Measurements from ENCODE around the gene RARA.
"Not testable (repeated sequence)": the region's sequence is repeated elsewhere in the genome, so short reads cannot be mapped to it uniquely, and the experiment has no call there.

Gene RARA

GRCh38 chr17:40374821-40375498 is 66.0 kb downstream of the RARA start:
- no peak for DNase-seq (ENCODE audit: low read depth, low spot score)

- DNase-seq (ENCODE audit: low read depth, low spot score): not testable (repeated sequence)
Observed at GRCh38 chr17:40375786-40376185, 66.8 kb downstream of the RARA start.

DNA sequence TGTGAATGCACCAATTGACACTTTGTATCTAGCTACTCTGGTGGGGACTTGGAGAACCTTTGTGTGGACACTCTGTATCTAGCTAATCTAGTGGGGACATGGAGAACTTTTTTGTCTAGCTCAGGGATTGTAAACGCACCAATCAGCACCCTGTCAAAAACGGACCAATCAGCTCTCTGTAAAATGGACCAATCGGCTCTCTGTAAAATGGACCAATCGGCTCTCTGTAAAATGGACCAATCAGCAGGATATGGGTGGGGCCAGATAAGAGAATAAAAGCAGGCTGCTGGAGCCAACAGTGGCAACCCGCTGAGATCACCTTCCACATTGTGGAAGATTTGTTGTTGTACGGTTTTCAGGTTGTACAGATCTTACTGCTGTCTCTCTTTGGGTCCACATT is 67.6 kb downstream of the RARA start:
- not testable (repeated sequence) for DNase-seq (ENCODE audit: low read depth, low spot score)

DNA sequence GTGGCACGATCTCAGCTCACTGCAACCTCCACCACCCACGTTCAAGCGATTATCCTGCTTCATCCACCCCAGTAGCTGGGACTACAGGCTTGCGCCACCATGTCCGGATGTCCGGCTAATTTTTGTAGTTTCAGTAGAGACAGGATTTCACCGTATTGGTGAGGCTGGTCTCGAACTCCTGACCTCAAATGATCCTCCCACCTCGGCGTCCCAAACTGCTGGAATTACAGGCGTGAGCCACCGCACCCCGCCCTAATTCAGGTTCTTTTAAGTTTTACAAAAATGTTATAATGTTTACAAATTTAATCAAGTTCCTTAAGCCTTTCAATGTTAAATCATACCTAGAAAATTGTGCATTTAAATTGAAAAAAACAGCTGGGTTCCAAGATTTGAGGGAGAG is 68.9 kb downstream of the RARA start:
- DNase-seq (ENCODE audit: low read depth, low spot score): no peak

- DNase-seq (ENCODE audit: low read depth, low spot score): no peak
Observed at GRCh38 chr17:40378966-40379365, 70.0 kb downstream of the RARA start.

- DNase-seq (ENCODE audit: low read depth, low spot score): no peak
Observed at GRCh38 chr17:40382251-40382650, 73.3 kb downstream of the RARA start.

DNA sequence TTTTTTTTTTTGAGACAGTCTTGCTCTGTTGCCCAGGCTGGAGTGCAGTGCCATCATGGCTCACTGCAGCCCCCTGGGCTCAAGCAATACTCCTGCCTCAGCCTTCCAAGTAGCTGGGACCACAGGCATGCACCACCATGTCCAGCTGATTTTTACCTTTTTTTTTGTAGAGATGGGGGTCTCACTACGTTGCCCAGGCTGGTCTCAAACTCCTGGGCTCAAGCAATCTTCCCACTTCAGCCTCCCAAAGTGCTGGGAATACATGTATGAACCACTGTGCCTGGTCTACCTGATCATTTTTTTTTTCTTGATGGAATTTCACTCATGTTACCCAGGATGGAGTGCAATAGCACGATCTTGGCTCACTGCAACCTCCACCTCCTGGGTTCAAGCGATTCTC is 77.6 kb downstream of the RARA start:
- not testable (repeated sequence) for DNase-seq (ENCODE audit: low read depth, low spot score)

GRCh38 chr17:40399185-40399584 is 90.2 kb downstream of the RARA start:
- DNase-seq (ENCODE audit: low read depth, low spot score): no peak

DNA sequence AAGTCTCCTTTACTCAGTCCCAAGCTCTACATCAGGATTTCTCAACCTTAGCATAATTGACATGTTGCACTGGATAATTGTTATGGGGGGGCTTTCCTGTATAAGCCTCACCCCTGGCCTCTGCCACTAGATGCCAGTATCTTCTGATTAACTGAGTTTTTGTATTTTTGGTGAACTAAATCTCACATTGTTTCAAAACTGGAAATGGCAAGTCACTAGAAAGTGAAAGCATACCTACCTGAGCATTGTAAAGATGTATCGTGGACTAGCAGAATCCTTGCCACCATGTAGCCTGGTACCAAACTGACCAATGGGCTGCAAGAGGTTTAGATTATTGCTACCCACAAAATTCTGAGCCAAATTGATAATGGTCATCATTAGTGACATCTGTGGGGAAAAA is 93.7 kb downstream of the RARA start:
- DNase-seq (ENCODE audit: low read depth, low spot score): no peak

GRCh38 chr17:40404003-40404402 is 95.0 kb downstream of the RARA start:
- DNase-seq (ENCODE audit: low read depth, low spot score): no peak
